ENCODE measurements around the gene ATP1B3.

- TF ChIP-seq, protein P1, sequence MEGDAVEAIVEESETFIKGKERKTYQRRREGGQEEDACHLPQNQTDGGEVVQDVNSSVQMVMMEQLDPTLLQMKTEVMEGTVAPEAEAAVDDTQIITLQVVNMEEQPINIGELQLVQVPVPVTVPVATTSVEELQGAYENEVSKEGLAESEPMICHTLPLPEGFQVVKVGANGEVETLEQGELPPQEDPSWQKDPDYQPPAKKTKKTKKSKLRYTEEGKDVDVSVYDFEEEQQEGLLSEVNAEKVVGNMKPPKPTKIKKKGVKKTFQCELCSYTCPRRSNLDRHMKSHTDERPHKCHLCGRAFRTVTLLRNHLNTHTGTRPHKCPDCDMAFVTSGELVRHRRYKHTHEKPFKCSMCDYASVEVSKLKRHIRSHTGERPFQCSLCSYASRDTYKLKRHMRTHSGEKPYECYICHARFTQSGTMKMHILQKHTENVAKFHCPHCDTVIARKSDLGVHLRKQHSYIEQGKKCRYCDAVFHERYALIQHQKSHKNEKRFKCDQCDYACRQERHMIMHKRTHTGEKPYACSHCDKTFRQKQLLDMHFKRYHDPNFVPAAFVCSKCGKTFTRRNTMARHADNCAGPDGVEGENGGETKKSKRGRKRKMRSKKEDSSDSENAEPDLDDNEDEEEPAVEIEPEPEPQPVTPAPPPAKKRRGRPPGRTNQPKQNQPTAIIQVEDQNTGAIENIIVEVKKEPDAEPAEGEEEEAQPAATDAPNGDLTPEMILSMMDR (IDR thresholded peaks at IDR 0.05; ENCODE audit: low read length) = no peak
- no peak for TF ChIP-seq EZH2 (optimal IDR thresholded peaks at IDR 0.05; ENCODE audit: low read depth, low read length)
- no peak for TF ChIP-seq EZH2phosphoT487 (IDR thresholded peaks at IDR 0.05; ENCODE audit: low read length)
Measured at GRCh38 chr3:141859651-141860050, 16.8 kb upstream of the ATP1B3 start.
